GM12872 (cell line): ENCODE results near the gene ZFAND3.

Source experiments
- CTCF ChIP-seq: IDR thresholded peaks from 3 replicates; pipeline ENCODE4 v1.5.1; 2011; ENCODE audit warnings: low read depth, mild to moderate bottlenecking, low read length, moderate library complexity; ENCODE audit not compliant: insufficient read depth

ZFAND3 gene

GRCh38 chr6:37835923-37836322 lies 16.4 kb downstream of the ZFAND3 start:
- TF ChIP-seq CTCF: no peak

- no peak for TF ChIP-seq CTCF
These were observed 18.8 kb downstream of the ZFAND3 start for GRCh38 chr6:37838219-37838921.

- TF ChIP-seq CTCF: no peak
These were observed 20.8 kb downstream of the ZFAND3 start for GRCh38 chr6:37840143-37840939.

GRCh38 chr6:37840940-37841300 lies 21.4 kb downstream of the ZFAND3 start:
- TF ChIP-seq CTCF: no peak

GRCh38 chr6:37845026-37845911 lies 25.7 kb downstream of the ZFAND3 start:
- TF ChIP-seq CTCF: no peak

GRCh38 chr6:37845930-37846329 lies 26.4 kb downstream of the ZFAND3 start:
- TF ChIP-seq CTCF: no peak

- no peak for TF ChIP-seq CTCF
These were observed 28.2 kb downstream of the ZFAND3 start for GRCh38 chr6:37847704-37848103.
